Progenitor cell of endocrine pancreas (in vitro differentiated cells): ENCODE results near the gene NOS1. TPM values are rescaled to one million over a fixed set of nuclear protein-coding genes. Genes with fewer than 3 reads are reported as not detected.
"Not testable (repeated sequence)": the region's sequence is repeated elsewhere in the genome, so short reads cannot be mapped to it uniquely, and the experiment has no call there.

Experiments used
- DNase-seq: peaks from one replicate; pipeline ENCODE4 v3.0.0; 2021; ENCODE audit warnings: low spot score; ENCODE audit not compliant: unreplicated experiment
- H3K27ac Mint-ChIP-seq: 2 replicates; pipeline ENCODE4 v1.8.0; 2021; ENCODE audit warnings: mild to moderate bottlenecking, moderate library complexity, mixed read lengths
- H3K27me3 Mint-ChIP-seq: 2 replicates; pipeline ENCODE4 v1.8.0; 2021; ENCODE audit warnings: mixed read lengths
- H3K36me3 Mint-ChIP-seq: 2 replicates; pipeline ENCODE4 v1.8.0; 2022; ENCODE audit warnings: mixed read lengths; ENCODE audit not compliant: insufficient read depth
- H3K4me1 Mint-ChIP-seq: 2 replicates; pipeline ENCODE4 v1.8.0; 2021; ENCODE audit warnings: low read depth, mixed read lengths
- H3K4me3 Mint-ChIP-seq: 2 replicates; pipeline ENCODE4 v1.8.0; 2021; ENCODE audit warnings: low read depth, mild to moderate bottlenecking, moderate library complexity, mixed read lengths
- H3K9me3 Mint-ChIP-seq: 2 replicates; pipeline ENCODE4 v1.8.0; 2021; ENCODE audit warnings: low read depth, mixed read lengths
- total RNA-seq: library from RNA; stranded (reverse); gene quantifications from 2 replicates; pipeline ENCODE4 v1.2.1, GENCODE V29; 2021
- TF ChIP-seq, protein P1 (sequence below): fragments of 200-600 bp; sonication (generic); IDR thresholded peaks from one replicate; pipeline ENCODE4 v1.5.0; 2021; ENCODE audit warnings: antibody characterized with exemption, mild to moderate bottlenecking; ENCODE audit not compliant: unreplicated experiment

Gene NOS1
- total RNA-seq, 1 donor from 2014 or later: 0.48 TPM

DNA sequence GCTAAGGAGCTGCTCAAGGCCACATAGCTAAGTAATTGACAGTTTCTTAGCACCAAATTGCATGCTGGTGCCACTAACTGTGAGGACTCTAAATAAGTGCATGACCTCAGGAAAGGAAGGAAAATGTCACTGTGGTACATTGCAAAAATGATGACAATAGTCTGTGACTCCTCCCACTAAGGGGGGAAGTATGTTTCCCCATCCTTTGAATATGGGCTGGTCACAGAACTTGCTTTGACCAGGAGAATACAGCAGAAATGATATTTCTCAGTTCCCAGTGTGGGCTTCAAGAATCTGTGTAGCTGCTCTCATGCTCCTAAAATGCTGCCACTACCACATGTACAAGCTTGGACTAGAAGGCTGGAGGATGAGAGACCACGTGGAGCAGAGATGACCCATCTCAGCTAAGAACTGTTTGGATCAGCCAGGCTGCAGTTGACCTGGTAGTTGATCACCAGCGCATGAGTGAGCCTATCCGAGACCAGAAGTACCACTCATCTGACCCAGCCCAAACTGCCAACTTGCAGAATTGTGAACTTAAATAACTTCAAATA lies 42.2 kb upstream of the NOS1 start:
- Mint-ChIP-seq H3K27ac (no peak overlapping the region), H3K36me3 (no peaks in the 10 kb centered on the region), H3K4me3 (no peak overlapping the region), H3K9me3 (peaks cover 7% of the 10 kb centered on the region), H3K27me3 (peaks cover 45% of the 10 kb centered on the region), H3K4me1 (no peaks in the 10 kb centered on the region)
- no peak for DNase-seq
- TF ChIP-seq, protein P1, sequence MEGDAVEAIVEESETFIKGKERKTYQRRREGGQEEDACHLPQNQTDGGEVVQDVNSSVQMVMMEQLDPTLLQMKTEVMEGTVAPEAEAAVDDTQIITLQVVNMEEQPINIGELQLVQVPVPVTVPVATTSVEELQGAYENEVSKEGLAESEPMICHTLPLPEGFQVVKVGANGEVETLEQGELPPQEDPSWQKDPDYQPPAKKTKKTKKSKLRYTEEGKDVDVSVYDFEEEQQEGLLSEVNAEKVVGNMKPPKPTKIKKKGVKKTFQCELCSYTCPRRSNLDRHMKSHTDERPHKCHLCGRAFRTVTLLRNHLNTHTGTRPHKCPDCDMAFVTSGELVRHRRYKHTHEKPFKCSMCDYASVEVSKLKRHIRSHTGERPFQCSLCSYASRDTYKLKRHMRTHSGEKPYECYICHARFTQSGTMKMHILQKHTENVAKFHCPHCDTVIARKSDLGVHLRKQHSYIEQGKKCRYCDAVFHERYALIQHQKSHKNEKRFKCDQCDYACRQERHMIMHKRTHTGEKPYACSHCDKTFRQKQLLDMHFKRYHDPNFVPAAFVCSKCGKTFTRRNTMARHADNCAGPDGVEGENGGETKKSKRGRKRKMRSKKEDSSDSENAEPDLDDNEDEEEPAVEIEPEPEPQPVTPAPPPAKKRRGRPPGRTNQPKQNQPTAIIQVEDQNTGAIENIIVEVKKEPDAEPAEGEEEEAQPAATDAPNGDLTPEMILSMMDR: no peak

DNA sequence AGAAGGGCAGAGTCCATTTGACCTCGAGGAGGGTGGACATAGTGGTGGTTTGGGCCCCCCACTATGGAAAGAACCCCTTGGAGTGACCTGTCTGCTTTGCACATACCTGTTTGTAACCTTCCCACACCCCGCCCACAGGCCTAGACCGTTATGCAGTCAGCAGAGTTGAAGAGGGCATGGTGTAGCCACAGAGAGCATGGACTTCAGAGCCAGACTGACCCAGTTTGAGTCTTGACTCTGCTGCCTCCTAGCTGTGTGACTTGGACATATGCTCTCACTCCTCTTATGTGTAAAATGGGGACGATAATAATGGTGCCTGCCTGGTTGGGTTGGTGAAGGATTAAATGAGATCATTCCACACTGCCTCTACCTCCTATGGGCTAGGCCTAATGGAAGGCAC lies 40.9 kb upstream of the NOS1 start:
- peaks cover 38% of the 10 kb centered on the region for H3K27me3 Mint-ChIP-seq
- TF ChIP-seq, protein P1: no peak
- DNase-seq: no peak
- no peaks in the 10 kb centered on the region for H3K36me3 Mint-ChIP-seq
- no peaks in the 10 kb centered on the region for H3K4me1 Mint-ChIP-seq
- peaks cover 8% of the 10 kb centered on the region for H3K9me3 Mint-ChIP-seq
- no peak overlapping the region for H3K27ac Mint-ChIP-seq
- H3K4me3 Mint-ChIP-seq: no peak overlapping the region

DNA sequence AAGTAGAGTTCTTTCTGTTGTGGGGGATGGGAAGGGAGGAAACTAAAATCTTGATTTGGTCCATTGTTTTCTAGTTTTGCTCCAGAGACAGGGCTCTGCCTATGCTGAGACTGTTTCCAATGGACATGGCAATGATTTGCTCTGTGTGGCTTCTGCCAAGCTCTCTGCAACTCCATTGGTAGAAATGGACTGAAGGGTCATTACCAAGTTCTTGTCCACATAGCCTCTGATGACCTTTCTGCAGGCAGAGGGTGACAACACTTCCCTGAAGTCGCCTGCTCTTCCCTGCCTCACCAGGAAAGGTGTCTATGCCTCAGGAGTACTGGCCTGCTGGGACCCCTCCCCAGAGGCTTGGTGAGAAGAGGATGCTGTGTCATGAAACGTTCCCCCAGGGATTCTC lies 39.5 kb upstream of the NOS1 start:
- Mint-ChIP-seq H3K4me1 (no peaks in the 10 kb centered on the region), H3K36me3 (no peaks in the 10 kb centered on the region), H3K27me3 (peaks cover 43% of the 10 kb centered on the region), H3K4me3 (no peak overlapping the region), H3K27ac (no peak overlapping the region), H3K9me3 (peaks cover 14% of the 10 kb centered on the region)
- no peak for DNase-seq
- TF ChIP-seq, protein P1: no peak

DNA sequence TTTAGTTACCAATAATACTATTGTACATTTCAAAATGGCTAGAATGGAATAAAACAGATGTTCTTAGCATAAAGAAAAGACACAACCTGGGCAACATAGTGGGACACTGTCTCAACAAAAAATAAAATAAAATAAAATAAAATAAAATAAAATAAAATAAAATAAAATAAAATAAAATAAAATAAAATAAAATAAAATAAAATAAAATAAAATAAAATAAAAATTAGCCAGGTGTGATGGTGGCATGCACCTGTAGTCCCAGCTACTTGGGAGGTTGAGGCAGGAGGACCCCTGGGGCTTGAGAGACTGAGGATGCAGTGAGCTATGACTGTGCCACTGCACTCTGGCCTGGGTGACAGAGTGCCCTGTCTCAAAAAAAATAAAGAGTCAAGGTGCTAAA lies 37.1 kb upstream of the NOS1 start:
- not testable (repeated sequence) for H3K4me1 Mint-ChIP-seq, DNase-seq, H3K27ac Mint-ChIP-seq, H3K4me3 Mint-ChIP-seq, H3K36me3 Mint-ChIP-seq
- H3K9me3 Mint-ChIP-seq: peaks cover 14% of the 10 kb centered on the region
- H3K27me3 Mint-ChIP-seq: peaks cover 44% of the 10 kb centered on the region

DNA sequence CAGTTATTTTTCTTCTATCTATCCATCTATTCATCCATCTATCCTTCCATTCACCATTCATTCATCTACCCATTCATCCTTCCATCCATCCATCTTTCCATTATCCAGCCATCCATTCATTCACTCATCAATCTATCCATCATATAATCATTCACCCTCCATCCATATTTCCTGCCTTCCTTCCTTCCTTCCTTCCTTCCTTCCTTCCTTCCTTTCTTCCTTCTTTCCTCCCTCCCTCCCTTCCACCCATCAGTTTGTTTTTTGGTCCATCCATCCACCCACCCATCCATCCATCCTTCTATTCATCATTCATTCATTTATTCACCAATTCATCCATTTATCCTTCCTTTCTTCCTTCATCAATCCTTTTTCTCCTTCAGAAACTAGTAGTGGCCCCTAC lies 34.3 kb upstream of the NOS1 start:
- Mint-ChIP-seq H3K27me3 (peaks cover 49% of the 10 kb centered on the region), H3K27ac (no peak overlapping the region), H3K4me1 (no peaks in the 10 kb centered on the region), H3K4me3 (no peak overlapping the region), H3K9me3 (peaks cover 14% of the 10 kb centered on the region), H3K36me3 (no peaks in the 10 kb centered on the region)
- DNase-seq: no peak
- TF ChIP-seq, protein P1: no peak

DNA sequence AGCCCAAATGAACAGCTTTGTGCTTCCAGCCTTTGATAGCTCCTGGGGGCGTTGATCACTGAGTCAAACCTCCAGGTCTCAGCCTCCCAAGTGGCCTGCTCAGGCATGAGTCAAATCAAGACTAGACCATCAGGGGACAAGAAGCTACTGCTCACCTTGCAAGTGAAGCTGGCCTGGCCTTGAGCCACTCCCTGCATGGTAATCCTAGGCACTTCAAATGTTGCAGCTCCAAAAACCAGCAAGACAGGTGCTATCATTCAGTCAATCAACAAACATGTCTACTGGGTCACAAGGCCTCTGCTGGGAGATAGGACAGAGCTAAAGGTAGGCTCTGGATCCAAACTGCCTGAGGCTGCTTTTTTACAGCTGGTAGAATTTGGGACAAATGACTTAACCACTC lies 33.1 kb upstream of the NOS1 start:
- Mint-ChIP-seq H3K9me3 (peaks cover 14% of the 10 kb centered on the region), H3K36me3 (no peaks in the 10 kb centered on the region), H3K4me3 (no peak overlapping the region), H3K27ac (no peak overlapping the region), H3K27me3 (peaks cover 45% of the 10 kb centered on the region), H3K4me1 (no peaks in the 10 kb centered on the region)
- DNase-seq: no peak
- TF ChIP-seq, protein P1: no peak
